H9 (cell line): ENCODE data around the gene SUPT6H. TPM values are rescaled to one million over a fixed set of nuclear protein-coding genes. Genes with fewer than 3 reads are reported as not detected.

Source experiments
- DNase-seq: peaks from one replicate; pipeline ENCODE4 v3.0.0-alpha.2; 2017
- H2AFZ ChIP-seq: one replicate; pipeline ENCODE4 v1.6.1; 2013; ENCODE audit warnings: mild to moderate bottlenecking, low read length, control low read depth, moderate library complexity
- H2AK5ac ChIP-seq: 2 replicates; pipeline ENCODE4 v1.6.1; 2013; ENCODE audit warnings: low read length, control low read depth, mixed read lengths; ENCODE audit not compliant: insufficient read length
- H2BK120ac ChIP-seq: one replicate; pipeline ENCODE4 v1.6.1; 2013; ENCODE audit warnings: low read depth, mild to moderate bottlenecking, low read length, control low read depth, inconsistent platforms; ENCODE audit not compliant: poor library complexity, severe bottlenecking
- H2BK12ac ChIP-seq: 2 replicates; pipeline ENCODE4 v1.6.1; 2013; ENCODE audit warnings: low read length, control low read depth, mixed read lengths, low read depth; ENCODE audit not compliant: insufficient read length
- H2BK15ac ChIP-seq: 2 replicates; pipeline ENCODE4 v1.6.1; 2013; ENCODE audit warnings: low read depth, low read length, control low read depth
- H2BK20ac ChIP-seq: one replicate; pipeline ENCODE4 v1.6.1; 2013; ENCODE audit warnings: low read depth, mild to moderate bottlenecking, low read length, control low read depth, inconsistent platforms; ENCODE audit not compliant: poor library complexity, severe bottlenecking
- H2BK5ac ChIP-seq: 2 replicates; pipeline ENCODE4 v1.6.1; 2013; ENCODE audit warnings: low read length, control low read depth, mixed read lengths; ENCODE audit not compliant: insufficient read length
- H3K14ac ChIP-seq: 2 replicates; pipeline ENCODE4 v1.6.1; 2013; ENCODE audit warnings: low read length, control low read depth; ENCODE audit not compliant: insufficient read depth
- H3K18ac ChIP-seq: 2 replicates; pipeline ENCODE4 v1.6.1; 2013; ENCODE audit warnings: low read depth, mild to moderate bottlenecking, mixed read lengths, low read length, control low read depth; ENCODE audit not compliant: insufficient read length
- H3K23ac ChIP-seq: 2 replicates; pipeline ENCODE4 v1.6.1; 2013; ENCODE audit warnings: low read length, control low read depth, mixed read lengths, low read depth; ENCODE audit not compliant: insufficient read length
- H3K23me2 ChIP-seq: 2 replicates; pipeline ENCODE4 v1.6.1; 2013; ENCODE audit warnings: low read depth, mild to moderate bottlenecking, mixed read lengths, low read length, control low read depth; ENCODE audit not compliant: insufficient read length, poor library complexity, severe bottlenecking
- H3K27ac ChIP-seq: 2 replicates; pipeline ENCODE4 v1.5.1; 2013; ENCODE audit warnings: low read length, control low read depth, mixed read lengths, low read depth; ENCODE audit not compliant: insufficient read length
- H3K27me3 ChIP-seq: 2 replicates; pipeline ENCODE4 v1.6.1; 2013; ENCODE audit warnings: low read length, control low read depth, inconsistent platforms; ENCODE audit not compliant: insufficient read depth
- H3K4ac ChIP-seq: 2 replicates; pipeline ENCODE4 v1.6.1; 2013; ENCODE audit warnings: low read depth, mild to moderate bottlenecking, control low read depth, inconsistent platforms, low read length, moderate library complexity
- H3K4me1 ChIP-seq: 2 replicates; pipeline ENCODE4 v1.6.1; 2013; ENCODE audit warnings: low read length, control low read depth, inconsistent platforms; ENCODE audit not compliant: insufficient read depth
- H3K4me2 ChIP-seq: 2 replicates; pipeline ENCODE4 v1.6.1; 2013; ENCODE audit warnings: low read length, control low read depth, mixed read lengths; ENCODE audit not compliant: insufficient read length, insufficient read depth
- H3K56ac ChIP-seq: 2 replicates; pipeline ENCODE4 v1.6.1; 2013; ENCODE audit warnings: low read depth, mild to moderate bottlenecking, mixed read lengths, low read length, control low read depth; ENCODE audit not compliant: insufficient read length
- H3K79me1 ChIP-seq: 2 replicates; pipeline ENCODE4 v1.6.1; 2013; ENCODE audit warnings: low read depth, mild to moderate bottlenecking, moderate library complexity, low read length, control low read depth, inconsistent platforms; ENCODE audit not compliant: insufficient read depth, poor library complexity, severe bottlenecking
- H3K79me2 ChIP-seq: 2 replicates; pipeline ENCODE4 v1.6.1; 2013; ENCODE audit warnings: low read length, control low read depth, inconsistent platforms; ENCODE audit not compliant: insufficient read depth
- H3K9ac ChIP-seq: 2 replicates; pipeline ENCODE4 v1.6.1; 2013; ENCODE audit warnings: low read length, control low read depth, mixed read lengths; ENCODE audit not compliant: insufficient read length; ENCODE audit errors: extremely low read depth
- H3K9me3 ChIP-seq: one replicate; pipeline ENCODE4 v1.6.1; 2013; ENCODE audit warnings: low read depth, low read length, inconsistent platforms; ENCODE audit not compliant: control insufficient read depth
- H3T11ph ChIP-seq: one replicate; pipeline ENCODE4 v1.6.1; 2013; ENCODE audit warnings: mild to moderate bottlenecking, low read length, control low read depth, inconsistent platforms
- H4K20me1 ChIP-seq: one replicate; pipeline ENCODE4 v1.6.1; 2013; ENCODE audit not compliant: control insufficient read depth, insufficient read length, insufficient read depth
- H4K5ac ChIP-seq: 2 replicates; pipeline ENCODE4 v1.6.1; 2013; ENCODE audit warnings: low read depth, mild to moderate bottlenecking, mixed read lengths, low read length, control low read depth; ENCODE audit not compliant: insufficient read length
- H4K8ac ChIP-seq: replicated peaks from 2 replicates; pipeline ENCODE4 v1.6.1; 2013; ENCODE audit warnings: low read length, control low read depth, mixed read lengths, low read depth; ENCODE audit not compliant: insufficient read length
- H4K91ac ChIP-seq: 2 replicates; pipeline ENCODE4 v1.6.1; 2013; ENCODE audit warnings: low read depth, mild to moderate bottlenecking, moderate library complexity, mixed read lengths, low read length, control low read depth; ENCODE audit not compliant: insufficient read length
- H3K27ac Mint-ChIP-seq, 3 experiments: 2 replicates in 2 of 3; 3 replicates in 1 of 3; pipeline ENCODE4 v1.8.0; 2020 to 2021; ENCODE audit warnings: mixed read lengths in 3 of 3, mild to moderate bottlenecking in 1 of 3, moderate library complexity in 1 of 3
- H3K27me3 Mint-ChIP-seq: 2 replicates; pipeline ENCODE4 v1.8.0; 2021; ENCODE audit warnings: low read depth, mild to moderate bottlenecking, moderate library complexity, mixed read lengths
- H3K36me3 Mint-ChIP-seq, 3 experiments: 2 replicates in 2 of 3; 3 replicates in 1 of 3; pipeline ENCODE4 v1.8.0; 2020 to 2021; ENCODE audit warnings: low read depth in 3 of 3, mixed read lengths in 3 of 3; ENCODE audit not compliant: insufficient read depth in 1 of 3
- H3K4me1 Mint-ChIP-seq, 2 experiments: 2 replicates each; pipeline ENCODE4 v1.8.0; 2020; ENCODE audit warnings: mixed read lengths in 2 of 2
- H3K4me3 Mint-ChIP-seq, 2 experiments: 2 replicates in 1 of 2; 3 replicates in 1 of 2; pipeline ENCODE4 v1.8.0; 2020 to 2021; ENCODE audit warnings: mild to moderate bottlenecking in 2 of 2, mixed read lengths in 2 of 2, moderate library complexity in 1 of 2
- H3K9me3 Mint-ChIP-seq, 2 experiments: 2 replicates in 1 of 2; 3 replicates in 1 of 2; pipeline ENCODE4 v1.8.0; 2020; ENCODE audit warnings: mild to moderate bottlenecking in 2 of 2, mixed read lengths in 2 of 2, moderate library complexity in 1 of 2
- CTCF ChIP-seq: fragments of 200-600 bp; sonication (generic); conservative IDR thresholded peaks from 3 replicates; pipeline ENCODE4 v1.8.0; 2021; ENCODE audit warnings: antibody characterized with exemption, mild to moderate bottlenecking
- WGBS: extraction: QIAGEN DNeasy Blood & Tissue Kit; methylation state at CpG from one replicate; pipeline ENCODE4 v1.1.7; 2013; ENCODE audit warnings: missing lambda C conversion rate, low lambda C conversion rate, mixed read lengths; ENCODE audit not compliant: insufficient read length; ENCODE audit errors: extremely low coverage; 5-methylcytosine and 5-hydroxymethylcytosine counted together
- total RNA-seq: library from RNA; stranded (reverse); gene quantifications from 2 replicates; pipeline ENCODE4 v1.2.1, GENCODE V29; 2021

The SUPT6H gene
- total RNA-seq, 1 experiment from 2014 or later: 85.8 TPM

- no peak overlapping the region for H2AFZ ChIP-seq
- H2AK5ac ChIP-seq: no peak overlapping the region
- peaks cover 3% of the 10 kb centered on the region in 2 experiments; a peak in 2 of 4 replicates for H3K4me1 Mint-ChIP-seq
- H3K79me2 ChIP-seq: no peaks in the 10 kb centered on the region
- no peak overlapping the region for H3K18ac ChIP-seq
- H3K4me3 Mint-ChIP-seq: no peak overlapping the region; a peak in 1 of 5 replicates
- no peak overlapping the region for H3K27ac Mint-ChIP-seq
- DNase-seq: no peak
- TF ChIP-seq CTCF: no peak
- H3T11ph ChIP-seq: no peak overlapping the region
- H4K8ac ChIP-seq: no peak overlapping the region
- no peak overlapping the region for H2BK120ac ChIP-seq
- H3K27me3 Mint-ChIP-seq: no peaks in the 10 kb centered on the region
- H3K27me3 ChIP-seq: no peaks in the 10 kb centered on the region
- H3K56ac ChIP-seq: no peak overlapping the region
- no peak overlapping the region for H2BK12ac ChIP-seq
- no peak overlapping the region for H3K23ac ChIP-seq
- peaks cover 19 to 52% (median 28%) of the 10 kb centered on the region in 3 experiments; a peak in 6 of 7 replicates for H3K36me3 Mint-ChIP-seq
- no peak overlapping the region for H2BK15ac ChIP-seq
- H3K9ac ChIP-seq: no peak overlapping the region
- H3K79me1 ChIP-seq: no peaks in the 10 kb centered on the region
- no peaks in the 10 kb centered on the region for H3K4me1 ChIP-seq
- H2BK20ac ChIP-seq: no peak overlapping the region
- no peaks in the 10 kb centered on the region for H3K9me3 Mint-ChIP-seq
- H4K20me1 ChIP-seq: no peaks in the 10 kb centered on the region
- H3K9me3 ChIP-seq: no peaks in the 10 kb centered on the region
- H4K5ac ChIP-seq: no peak overlapping the region
- no peak overlapping the region for H3K27ac ChIP-seq
- peaks cover 9% of the 10 kb centered on the region for H3K23me2 ChIP-seq
- no peak overlapping the region for H3K4ac ChIP-seq
- H2BK5ac ChIP-seq: no peak overlapping the region
- no peak overlapping the region for H4K91ac ChIP-seq
- no peak overlapping the region for H3K4me2 ChIP-seq
- no peak overlapping the region for H3K14ac ChIP-seq
- WGBS: 100% methylated on average over 1 of the region's 10 CpGs
Measured at GRCh38 chr17:28738680-28739384, 76.8 kb downstream of the SUPT6H start.
